ENCODE measurements around the gene TAOK2. TPM values are rescaled to one million over a fixed set of nuclear protein-coding genes. Genes with fewer than 3 reads are reported as not detected.

Gene TAOK2
- total RNA-seq, 1 donor from 2014 or later = 40.1 TPM

GRCh38 chr16:29989111-29989858 lies 15.6 kb downstream of the TAOK2 start:
- TF ChIP-seq CTCF (IDR thresholded peaks at IDR 0.05; ENCODE audit: insufficient read depth, low read length, poor library complexity, severe bottlenecking) = no peak
- H3K36me3 ChIP-seq (ENCODE audit: control insufficient read depth, insufficient read depth, low read length) = peaks cover 3% of the 10 kb centered on the region

GRCh38 chr16:29990034-29990433 lies 16.4 kb downstream of the TAOK2 start:
- Histone ChIP-seq H3K27me3 (ENCODE audit: control insufficient read depth, insufficient read depth, low read length) (no peaks in the 10 kb centered on the region), H3K4me3 (ENCODE audit: low read depth, low read length) (no peak overlapping the region), H3K36me3 (ENCODE audit: control insufficient read depth, insufficient read depth, low read length) (peaks cover 3% of the 10 kb centered on the region)
- no peak for TF ChIP-seq CTCF (IDR thresholded peaks at IDR 0.05; ENCODE audit: insufficient read depth, low read length, poor library complexity, severe bottlenecking)
- no peak for DNase-seq (ENCODE audit: low read depth)

More at GRCh38 chr16:29989111-29989858, 15.6 kb downstream of the TAOK2 start:
- DNase-seq (ENCODE audit: low read depth) = no peak
- Histone ChIP-seq H3K4me3 (ENCODE audit: low read depth, low read length) (no peak overlapping the region), H3K27me3 (ENCODE audit: control insufficient read depth, insufficient read depth, low read length) (no peaks in the 10 kb centered on the region)

- H3K27me3 ChIP-seq (ENCODE audit: control insufficient read depth, insufficient read depth, low read length) = no peaks in the 10 kb centered on the region
- no peak overlapping the region for H3K4me3 ChIP-seq (ENCODE audit: low read depth, low read length)
- no peak for DNase-seq (ENCODE audit: low read depth)
- no peak for TF ChIP-seq CTCF (IDR thresholded peaks at IDR 0.05; ENCODE audit: insufficient read depth, low read length, poor library complexity, severe bottlenecking)
- H3K36me3 ChIP-seq (ENCODE audit: control insufficient read depth, insufficient read depth, low read length) = peaks cover 3% of the 10 kb centered on the region
Observed at GRCh38 chr16:29990883-29991570, 17.4 kb downstream of the TAOK2 start.

GRCh38 chr16:29991571-29991904 lies 17.9 kb downstream of the TAOK2 start:
- H3K36me3 ChIP-seq (ENCODE audit: control insufficient read depth, insufficient read depth, low read length) = peaks cover 3% of the 10 kb centered on the region
- H3K27me3 ChIP-seq (ENCODE audit: control insufficient read depth, insufficient read depth, low read length) = no peaks in the 10 kb centered on the region
- TF ChIP-seq CTCF (IDR thresholded peaks at IDR 0.05; ENCODE audit: insufficient read depth, low read length, poor library complexity, severe bottlenecking) = no peak
- DNase-seq (ENCODE audit: low read depth) = no peak
- H3K4me3 ChIP-seq (ENCODE audit: low read depth, low read length) = no peak overlapping the region

GRCh38 chr16:29992344-29992967 lies 18.8 kb downstream of the TAOK2 start:
- no peak for TF ChIP-seq CTCF (IDR thresholded peaks at IDR 0.05; ENCODE audit: insufficient read depth, low read length, poor library complexity, severe bottlenecking)
- DNase-seq (ENCODE audit: low read depth) = no peak
- H3K27me3 ChIP-seq (ENCODE audit: control insufficient read depth, insufficient read depth, low read length) = no peaks in the 10 kb centered on the region
- H3K4me3 ChIP-seq (ENCODE audit: low read depth, low read length) = no peak overlapping the region
- H3K36me3 ChIP-seq (ENCODE audit: control insufficient read depth, insufficient read depth, low read length) = peaks cover 2% of the 10 kb centered on the region
